ENCODE measurements around the gene SELENOW. TPM values are rescaled to one million over a fixed set of nuclear protein-coding genes. Genes with fewer than 3 reads are reported as not detected.
A peak's percentile ranks its signal among the peaks of the same experiment; 100 is the strongest.

The SELENOW gene
- polyA plus RNA-seq, 3 donors = 103 to 204 (median 171) TPM

DNA sequence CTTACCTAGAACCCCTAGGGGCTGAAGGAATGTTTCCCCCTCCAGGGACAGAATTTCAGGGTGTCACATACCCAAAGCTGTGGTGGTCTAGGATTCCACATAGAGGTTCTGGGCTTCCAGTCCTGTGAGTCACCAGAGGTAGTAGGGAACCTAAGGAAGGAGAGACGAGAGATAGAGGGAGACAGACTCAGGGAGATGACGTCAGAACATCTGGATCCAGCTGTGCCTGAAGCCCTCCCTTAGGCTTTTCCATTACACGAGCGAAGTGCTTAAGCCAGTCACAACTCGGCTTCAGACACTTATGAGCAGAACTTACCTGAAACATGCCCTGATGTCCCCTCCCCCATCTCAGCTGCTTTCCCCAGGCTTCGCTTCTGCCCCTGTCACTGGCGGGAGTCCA is 11.8 kb upstream of the SELENOW start:
- no peak overlapping the region for H3K9ac ChIP-seq (ENCODE audit: insufficient read depth, low read length, poor library complexity, severe bottlenecking)
- H3K4me1 ChIP-seq (ENCODE audit: control insufficient read depth in 1 of 2, insufficient read depth in 2 of 2, low read length in 2 of 2) = no peaks in the 10 kb centered on the region
- no peaks in the 10 kb centered on the region for H3K36me3 ChIP-seq (replicated peaks in 1 of 2; ENCODE audit: control insufficient read depth in 1 of 2, insufficient read depth in 2 of 2, low read length in 2 of 2)
- H3K27ac ChIP-seq (ENCODE audit: low read depth in 1 of 2, low read length in 2 of 2) = no peak overlapping the region
- no peaks in the 10 kb centered on the region for H3K27me3 ChIP-seq (ENCODE audit: control insufficient read depth in 2 of 2, insufficient read depth in 2 of 2, low read length in 2 of 2)
- no peak overlapping the region for H3K4me3 Mint-ChIP-seq
- H3K9me3 Mint-ChIP-seq = no peaks in the 10 kb centered on the region
- TF ChIP-seq, protein P1, sequence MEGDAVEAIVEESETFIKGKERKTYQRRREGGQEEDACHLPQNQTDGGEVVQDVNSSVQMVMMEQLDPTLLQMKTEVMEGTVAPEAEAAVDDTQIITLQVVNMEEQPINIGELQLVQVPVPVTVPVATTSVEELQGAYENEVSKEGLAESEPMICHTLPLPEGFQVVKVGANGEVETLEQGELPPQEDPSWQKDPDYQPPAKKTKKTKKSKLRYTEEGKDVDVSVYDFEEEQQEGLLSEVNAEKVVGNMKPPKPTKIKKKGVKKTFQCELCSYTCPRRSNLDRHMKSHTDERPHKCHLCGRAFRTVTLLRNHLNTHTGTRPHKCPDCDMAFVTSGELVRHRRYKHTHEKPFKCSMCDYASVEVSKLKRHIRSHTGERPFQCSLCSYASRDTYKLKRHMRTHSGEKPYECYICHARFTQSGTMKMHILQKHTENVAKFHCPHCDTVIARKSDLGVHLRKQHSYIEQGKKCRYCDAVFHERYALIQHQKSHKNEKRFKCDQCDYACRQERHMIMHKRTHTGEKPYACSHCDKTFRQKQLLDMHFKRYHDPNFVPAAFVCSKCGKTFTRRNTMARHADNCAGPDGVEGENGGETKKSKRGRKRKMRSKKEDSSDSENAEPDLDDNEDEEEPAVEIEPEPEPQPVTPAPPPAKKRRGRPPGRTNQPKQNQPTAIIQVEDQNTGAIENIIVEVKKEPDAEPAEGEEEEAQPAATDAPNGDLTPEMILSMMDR (IDR thresholded peaks at IDR 0.05) = no peak
- H3K4me3 ChIP-seq (replicated peaks in 1 of 3; ENCODE audit: low read depth in 2 of 3, low read length in 3 of 3) = no peak overlapping the region
- H3K79me2 ChIP-seq (ENCODE audit: insufficient read depth, low read length) = no peaks in the 10 kb centered on the region
- peak overlapping the region in 1 of 7 donors; percentile 23 for H3K27ac Mint-ChIP-seq
- H3K4me2 ChIP-seq (replicated peaks; ENCODE audit: extremely low read depth, low read length, poor library complexity, severe bottlenecking) = no peak overlapping the region
- no peaks in the 10 kb centered on the region for H3K4me1 Mint-ChIP-seq
- H2AFZ ChIP-seq (ENCODE audit: insufficient read depth, low read depth, low read length, poor library complexity, severe bottlenecking) = no peak overlapping the region
- DNase-seq = no peak
- WGBS (ENCODE audit: insufficient coverage) = 90% methylated on average over 7 of the region's 7 CpGs
- no peaks in the 10 kb centered on the region for H3K9me3 ChIP-seq (replicated peaks in 1 of 2; ENCODE audit: control insufficient read depth in 1 of 2, insufficient read depth in 1 of 2, low read length in 2 of 2)
- H4K20me1 ChIP-seq (ENCODE audit: insufficient read depth, low read length) = no peaks in the 10 kb centered on the region
- H3K36me3 Mint-ChIP-seq = no peaks in the 10 kb centered on the region
- intact Hi-C loops (cut with micrococcal nuclease) = no loop called here
- H3K27me3 Mint-ChIP-seq (ENCODE audit: low read depth in 3 of 3) = peaks cover 0 to 2% (median 1%) of the 10 kb centered on the region in 3 donors

DNA sequence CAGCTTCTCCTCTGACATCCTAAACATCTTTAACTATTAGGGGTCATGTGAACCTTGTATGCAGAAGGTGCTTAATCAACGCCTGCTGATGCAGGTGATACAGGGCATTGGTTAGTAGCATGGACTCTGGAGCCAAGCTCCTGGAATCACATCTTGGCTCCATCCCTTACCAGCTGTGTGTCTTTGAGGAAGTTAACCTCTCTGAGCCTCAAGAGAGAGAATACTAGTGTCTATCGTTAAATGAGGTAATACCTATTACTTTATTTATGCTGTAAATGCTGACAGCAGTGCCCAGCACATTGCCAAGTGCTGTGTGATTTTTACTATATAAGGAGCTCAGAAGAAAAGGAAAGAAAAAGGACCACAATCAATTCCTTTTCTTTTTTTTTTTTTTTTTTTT is 11.2 kb upstream of the SELENOW start:
- H3K9me3 ChIP-seq (replicated peaks in 1 of 2; ENCODE audit: control insufficient read depth in 1 of 2, insufficient read depth in 1 of 2, low read length in 2 of 2) = no peaks in the 10 kb centered on the region
- H3K4me1 ChIP-seq (ENCODE audit: control insufficient read depth in 1 of 2, insufficient read depth in 2 of 2, low read length in 2 of 2) = no peaks in the 10 kb centered on the region
- Mint-ChIP-seq H3K9me3 (no peaks in the 10 kb centered on the region), H3K27me3 (ENCODE audit: low read depth in 3 of 3) (peaks cover 2 to 3% (median 2%) of the 10 kb centered on the region in 3 donors), H3K36me3 (no peaks in the 10 kb centered on the region), H3K4me1 (no peaks in the 10 kb centered on the region), H3K27ac (no peak overlapping the region), H3K4me3 (no peak overlapping the region)
- DNase-seq = no peak
- no peak overlapping the region for H3K4me2 ChIP-seq (replicated peaks; ENCODE audit: extremely low read depth, low read length, poor library complexity, severe bottlenecking)
- intact Hi-C loops (cut with micrococcal nuclease) = no loop called here
- H3K36me3 ChIP-seq (replicated peaks in 1 of 2; ENCODE audit: control insufficient read depth in 1 of 2, insufficient read depth in 2 of 2, low read length in 2 of 2) = no peaks in the 10 kb centered on the region
- WGBS (ENCODE audit: insufficient coverage) = no CpG with 5 or more reads among the region's 2 CpGs
- H4K20me1 ChIP-seq (ENCODE audit: insufficient read depth, low read length) = no peaks in the 10 kb centered on the region
- no peaks in the 10 kb centered on the region for H3K79me2 ChIP-seq (ENCODE audit: insufficient read depth, low read length)
- no peak overlapping the region for H3K9ac ChIP-seq (ENCODE audit: insufficient read depth, low read length, poor library complexity, severe bottlenecking)
- H3K4me3 ChIP-seq (replicated peaks in 1 of 3; ENCODE audit: low read depth in 2 of 3, low read length in 3 of 3) = no peak overlapping the region
- TF ChIP-seq, protein P1 (IDR thresholded peaks at IDR 0.05) = no peak
- H3K27ac ChIP-seq (ENCODE audit: low read depth in 1 of 2, low read length in 2 of 2) = no peak overlapping the region
- H2AFZ ChIP-seq (ENCODE audit: insufficient read depth, low read depth, low read length, poor library complexity, severe bottlenecking) = no peak overlapping the region
- no peaks in the 10 kb centered on the region for H3K27me3 ChIP-seq (ENCODE audit: control insufficient read depth in 2 of 2, insufficient read depth in 2 of 2, low read length in 2 of 2)
